ENCODE data around the gene TPD52L2.
"Not testable (repeated sequence)": the region's sequence is repeated elsewhere in the genome, so short reads cannot be mapped to it uniquely, and the experiment has no call there.

TPD52L2 gene

DNA sequence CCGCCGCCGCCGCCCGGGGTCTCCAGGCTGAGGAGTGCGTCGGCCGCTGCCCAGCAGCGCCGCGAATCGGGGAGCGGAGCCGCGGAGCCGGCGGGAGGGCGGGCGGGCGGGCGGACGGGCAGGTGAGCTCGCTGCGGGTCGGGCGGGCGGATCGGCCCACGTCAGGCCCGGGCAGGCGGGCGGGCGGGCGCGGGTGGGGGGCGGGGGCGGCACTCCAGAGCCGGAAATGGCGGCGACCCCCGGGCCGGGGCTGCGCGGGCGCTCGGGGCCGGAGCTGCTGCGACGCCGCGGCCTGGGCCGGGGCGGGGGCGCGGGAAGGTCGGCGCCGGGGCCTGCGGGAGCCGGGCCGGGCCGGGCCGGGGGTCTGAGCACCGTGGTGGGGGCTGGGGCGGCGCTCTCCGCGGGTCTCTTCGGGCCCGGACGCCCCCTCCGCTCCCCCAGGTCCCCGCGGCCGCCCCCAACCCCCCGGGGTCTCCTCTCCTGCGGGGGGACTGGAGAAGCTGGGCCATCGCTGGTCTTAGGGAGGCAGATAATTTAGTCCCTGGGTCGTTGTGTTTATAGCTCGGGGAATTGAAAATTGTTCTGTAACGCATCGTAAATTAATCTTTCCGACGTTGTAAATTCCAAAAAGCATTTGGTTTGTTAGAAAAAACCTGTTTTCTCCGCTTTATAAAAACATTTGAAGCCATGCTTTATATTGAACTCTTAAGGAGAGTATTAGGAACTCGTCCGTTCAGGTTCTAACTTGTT is 30.3 kb downstream of the TPD52L2 start:
- in situ Hi-C loops (cut with HindIII; ENCODE audit: low sequenced_read_pairs) = no loop called here

DNA sequence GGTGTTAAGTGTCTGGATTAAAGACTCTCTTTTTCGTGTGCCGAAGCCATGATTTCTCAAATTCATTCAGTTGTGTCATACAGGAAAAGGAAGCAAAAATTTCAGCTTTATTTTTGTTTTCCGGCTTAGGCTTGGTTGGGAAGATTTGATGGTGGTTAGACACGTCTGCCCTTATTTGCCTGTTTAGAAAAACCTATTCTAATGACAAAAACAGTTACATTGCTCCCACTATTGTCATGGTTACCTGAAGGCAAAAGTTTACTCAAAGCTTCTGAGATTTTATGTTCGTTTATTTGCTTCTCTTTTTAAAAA is 30.8 kb downstream of the TPD52L2 start:
- in situ Hi-C loops (cut with HindIII; ENCODE audit: low sequenced_read_pairs) = no loop called here

DNA sequence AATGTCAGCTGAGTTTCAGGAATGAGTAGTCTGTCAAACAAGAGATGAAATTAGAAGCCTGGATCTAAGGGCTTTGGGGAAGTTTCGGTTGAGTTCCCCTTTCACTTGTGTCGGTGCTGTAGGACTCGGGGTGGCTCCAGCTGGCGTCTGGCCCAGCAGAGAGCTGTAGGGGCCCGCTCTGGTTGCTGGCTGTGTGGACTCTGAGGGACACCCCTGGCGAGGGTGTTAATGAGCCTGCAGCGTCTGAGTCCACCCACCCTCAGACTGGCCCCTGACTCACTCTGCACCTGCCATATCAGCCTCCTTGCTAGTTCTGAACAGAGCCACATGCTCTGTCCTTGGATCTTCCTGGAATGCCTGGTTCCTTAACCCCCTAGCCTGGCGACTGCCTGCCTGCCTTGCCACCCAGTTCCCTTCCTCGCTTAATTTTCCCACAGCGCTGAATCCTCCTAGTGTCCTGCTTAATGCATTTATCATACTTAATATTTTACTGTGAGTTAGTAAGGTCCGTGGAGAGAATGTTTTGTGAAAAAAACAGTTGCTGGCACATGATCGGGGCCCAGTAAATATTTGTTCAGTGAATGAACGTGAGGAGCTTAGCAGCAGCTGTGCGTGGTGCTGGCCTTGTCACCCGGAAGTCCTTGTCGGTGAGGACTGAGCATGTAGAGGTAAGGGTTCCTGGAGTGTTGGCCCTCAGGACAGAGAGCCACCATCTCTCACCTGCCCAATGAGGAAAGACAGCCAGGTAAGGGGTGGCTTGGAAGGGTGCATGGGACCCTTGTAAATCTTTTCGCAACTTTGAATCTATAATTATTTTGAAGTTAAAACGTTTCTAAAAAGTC is 31.4 kb downstream of the TPD52L2 start:
- in situ Hi-C loops (cut with HindIII; ENCODE audit: low sequenced_read_pairs) = no loop called here

DNA sequence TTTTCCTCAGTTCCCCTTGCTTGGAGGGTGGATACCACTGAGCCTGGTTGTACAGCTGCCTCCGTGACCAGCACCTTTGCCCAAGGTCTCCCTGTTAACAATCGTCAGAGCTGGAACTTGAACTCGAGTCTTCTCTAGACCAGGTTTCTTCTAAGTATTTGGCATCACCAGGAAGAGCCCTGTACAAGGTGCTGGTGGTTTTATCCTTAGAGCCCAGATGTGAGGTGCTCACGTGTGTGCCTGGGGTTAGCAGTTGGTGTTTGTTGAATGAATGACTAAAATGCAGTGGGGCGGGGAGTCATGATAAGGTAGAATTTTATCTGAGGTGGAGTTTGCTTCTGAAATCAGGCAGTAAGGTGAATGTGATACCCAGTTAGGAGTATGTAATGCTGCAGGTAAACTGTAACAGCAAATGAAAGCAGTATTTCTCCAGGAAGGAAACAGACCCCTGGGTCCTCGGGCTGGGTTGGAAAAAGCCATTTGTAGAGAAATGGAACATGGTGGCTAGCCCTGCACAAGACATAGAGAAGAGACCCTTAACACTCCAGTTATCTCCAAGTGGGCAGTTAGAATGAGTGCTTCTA is 33.0 kb downstream of the TPD52L2 start:
- in situ Hi-C loops (cut with HindIII; ENCODE audit: low sequenced_read_pairs) = no loop called here

DNA sequence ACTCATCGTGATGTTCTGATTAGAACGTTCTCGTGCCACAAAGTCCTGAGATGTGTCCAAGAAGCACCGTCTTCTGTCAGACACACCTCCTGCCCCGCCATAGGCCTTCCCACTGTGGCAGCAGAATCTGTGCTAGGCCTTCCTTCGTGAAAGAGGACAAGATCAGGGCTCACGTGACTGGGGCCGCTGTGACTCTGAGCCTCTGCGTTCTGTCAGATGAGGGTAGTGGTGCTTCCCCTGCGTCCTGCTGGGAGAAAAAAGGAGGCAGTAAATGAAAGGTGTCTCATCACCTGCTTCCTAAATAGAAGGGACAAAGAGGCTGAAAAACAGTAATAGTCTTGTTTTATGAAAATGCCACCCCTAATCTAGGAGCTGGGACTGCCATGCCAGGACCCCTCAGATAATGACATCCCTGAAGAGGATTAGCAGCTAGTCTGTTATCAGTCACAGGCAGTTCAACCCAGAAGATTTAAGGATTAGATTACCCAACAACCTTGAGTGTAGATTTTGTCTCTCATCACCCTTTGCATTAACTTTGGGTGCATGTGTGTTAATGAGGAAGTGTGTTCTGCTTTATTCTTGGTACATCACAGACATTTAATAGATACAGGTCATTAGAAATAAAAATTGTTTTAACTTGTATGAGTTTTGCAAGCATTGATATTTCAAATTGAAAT is 34.0 kb downstream of the TPD52L2 start:
- in situ Hi-C loops (cut with HindIII; ENCODE audit: low sequenced_read_pairs) = no loop called here

DNA sequence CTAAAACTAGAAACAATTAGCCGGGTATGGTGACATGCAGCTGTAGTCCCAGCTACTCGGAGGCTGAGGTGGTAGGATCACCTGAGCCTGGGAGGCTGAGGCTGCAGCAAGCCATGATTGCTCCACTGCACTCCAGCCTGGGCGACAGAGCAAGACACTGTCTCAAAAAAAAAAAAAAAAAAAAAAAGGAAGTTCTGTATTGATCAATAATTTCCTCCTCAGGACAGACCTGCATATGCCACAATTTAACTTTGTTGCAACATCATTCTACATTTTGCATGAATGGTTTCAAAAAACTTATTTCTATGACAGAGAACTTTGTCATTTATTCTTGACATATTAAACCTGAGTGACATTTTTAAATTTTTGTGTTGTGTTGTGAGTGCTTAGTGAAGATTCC is 35.3 kb downstream of the TPD52L2 start:
- in situ Hi-C loops (cut with HindIII; ENCODE audit: low sequenced_read_pairs) = no loop called here

DNA sequence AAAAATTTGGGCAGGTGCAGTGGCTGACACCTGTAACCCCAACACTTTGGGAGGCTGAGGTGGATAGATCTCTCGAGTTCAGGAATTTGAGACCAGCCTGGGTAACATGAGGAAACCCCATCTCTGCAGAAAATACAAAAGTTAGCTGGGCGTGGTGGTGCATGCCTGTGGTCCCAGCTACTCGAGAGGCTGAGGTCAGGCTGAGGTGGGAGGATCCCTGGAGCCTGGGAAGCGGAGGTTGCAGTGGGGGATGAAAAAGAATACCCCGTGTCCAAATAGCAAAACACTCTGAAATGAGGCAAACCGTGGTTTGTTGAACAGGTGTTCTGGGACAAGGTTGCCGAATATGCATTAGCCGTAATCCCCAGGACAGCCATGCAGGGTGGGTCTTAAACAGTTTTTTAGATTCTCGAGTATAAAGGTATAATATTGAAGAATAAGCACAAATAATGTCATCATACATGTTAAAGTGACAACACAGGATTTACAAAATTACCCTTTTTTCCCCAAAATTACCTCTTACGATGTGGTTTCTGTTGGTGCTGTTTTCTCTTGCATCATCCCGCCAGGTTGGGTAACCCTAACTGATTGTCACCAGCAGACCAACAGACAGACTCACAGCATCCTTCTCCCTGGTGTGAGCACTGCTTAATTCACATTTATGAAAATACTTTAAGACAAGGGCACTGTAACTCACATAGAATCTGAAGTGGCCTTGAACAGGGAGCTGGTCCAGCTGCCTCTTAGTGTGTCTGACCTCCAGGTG is 38.9 kb downstream of the TPD52L2 start:
- in situ Hi-C loops (cut with HindIII; ENCODE audit: low sequenced_read_pairs) = no loop called here

DNA sequence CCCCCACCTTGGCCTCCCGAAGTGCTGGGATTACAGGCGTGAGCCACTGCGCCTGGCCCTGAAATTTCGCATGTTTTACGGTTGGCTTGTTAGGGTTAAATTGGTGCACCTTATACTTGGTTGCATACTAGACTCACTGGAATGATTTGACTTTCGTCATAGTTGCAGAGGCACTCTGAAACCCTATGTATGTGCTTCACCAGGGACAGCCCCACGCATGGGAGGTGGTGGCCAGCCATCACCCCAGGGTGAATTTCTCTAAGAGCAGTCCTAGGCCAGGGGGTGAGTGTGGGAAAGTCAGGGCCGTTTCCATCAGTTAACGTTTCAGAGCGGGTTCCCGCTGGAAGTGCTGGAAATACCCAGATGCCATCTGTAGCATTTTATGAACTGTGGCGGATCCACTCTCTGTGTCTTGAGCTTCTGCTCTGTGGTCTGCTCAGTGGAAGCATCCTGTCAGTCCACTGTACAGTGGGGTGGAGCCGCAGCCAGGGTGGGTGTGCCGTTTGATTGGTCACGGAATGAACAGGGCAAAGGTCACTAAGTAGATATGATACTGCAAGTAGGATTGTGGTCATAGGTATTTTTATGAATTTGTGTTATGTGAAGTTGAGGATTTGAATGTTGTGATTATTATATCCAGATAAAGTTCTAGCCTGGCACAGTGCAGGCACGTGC is 43.1 kb downstream of the TPD52L2 start:
- in situ Hi-C loops (cut with HindIII; ENCODE audit: low sequenced_read_pairs) = no loop called here

DNA sequence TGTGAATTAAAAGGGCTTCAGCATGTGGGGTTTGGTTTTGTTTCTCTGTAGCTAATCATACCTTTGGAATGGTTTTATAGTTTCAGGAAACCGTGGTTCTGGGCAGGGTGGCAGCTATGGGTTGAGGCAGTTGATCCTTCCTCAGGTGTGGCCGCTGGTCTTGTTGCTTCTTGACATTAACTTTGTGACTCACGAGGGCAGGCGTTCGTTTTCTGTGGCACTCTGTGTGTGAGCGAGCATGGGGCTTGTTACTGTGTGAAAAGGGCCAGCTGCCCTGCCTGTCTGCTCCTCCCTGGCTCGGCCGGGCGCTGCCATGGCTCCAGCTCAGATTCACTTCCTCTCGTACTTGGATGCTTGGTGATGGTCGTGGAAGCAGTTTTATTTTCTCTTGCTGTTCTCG is 46.1 kb downstream of the TPD52L2 start:
- in situ Hi-C loops (cut with HindIII; ENCODE audit: low sequenced_read_pairs) = no loop called here

DNA sequence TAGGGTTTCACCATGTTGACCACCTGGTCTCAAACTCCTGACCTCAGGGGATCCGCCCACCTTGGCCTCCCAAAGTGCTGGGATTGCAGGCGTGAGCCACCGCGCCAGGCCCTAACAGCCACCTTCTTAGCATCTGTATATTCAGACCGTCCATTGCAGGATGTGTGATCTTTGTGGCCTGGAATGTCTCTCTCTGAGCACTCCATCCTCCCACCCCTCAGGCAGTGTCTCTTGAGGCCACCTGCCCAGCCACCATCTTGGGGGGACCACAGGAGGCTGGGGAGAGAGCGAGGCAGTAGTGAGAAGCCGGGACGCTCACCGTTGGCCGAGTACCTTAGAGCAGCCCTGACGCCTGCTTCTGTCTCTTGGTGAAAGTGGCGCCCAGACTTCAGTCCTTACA is 48.7 kb downstream of the TPD52L2 start:
- in situ Hi-C loops (cut with HindIII; ENCODE audit: low sequenced_read_pairs) = no loop called here

DNA sequence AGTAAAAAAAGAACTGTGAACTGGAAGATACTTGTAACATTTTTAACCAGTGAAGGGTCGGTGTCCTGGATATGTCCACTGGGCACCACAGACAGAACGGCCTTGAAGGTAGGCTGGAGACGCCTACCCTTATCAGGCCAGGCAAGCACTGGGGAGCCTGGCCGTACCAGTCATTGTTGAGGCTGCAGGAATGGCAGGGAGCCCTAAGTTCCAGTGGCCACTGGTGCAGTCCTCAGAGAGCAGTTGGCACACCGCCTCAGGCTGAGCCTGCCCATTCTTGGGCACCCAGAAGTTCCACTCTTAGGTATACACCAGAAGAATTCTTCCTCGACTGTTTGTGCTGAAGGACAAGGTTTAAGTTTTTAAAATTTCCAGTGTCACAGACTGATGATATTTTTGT is 50.4 kb downstream of the TPD52L2 start:
- in situ Hi-C loops (cut with HindIII; ENCODE audit: low sequenced_read_pairs) = no loop called here

DNA sequence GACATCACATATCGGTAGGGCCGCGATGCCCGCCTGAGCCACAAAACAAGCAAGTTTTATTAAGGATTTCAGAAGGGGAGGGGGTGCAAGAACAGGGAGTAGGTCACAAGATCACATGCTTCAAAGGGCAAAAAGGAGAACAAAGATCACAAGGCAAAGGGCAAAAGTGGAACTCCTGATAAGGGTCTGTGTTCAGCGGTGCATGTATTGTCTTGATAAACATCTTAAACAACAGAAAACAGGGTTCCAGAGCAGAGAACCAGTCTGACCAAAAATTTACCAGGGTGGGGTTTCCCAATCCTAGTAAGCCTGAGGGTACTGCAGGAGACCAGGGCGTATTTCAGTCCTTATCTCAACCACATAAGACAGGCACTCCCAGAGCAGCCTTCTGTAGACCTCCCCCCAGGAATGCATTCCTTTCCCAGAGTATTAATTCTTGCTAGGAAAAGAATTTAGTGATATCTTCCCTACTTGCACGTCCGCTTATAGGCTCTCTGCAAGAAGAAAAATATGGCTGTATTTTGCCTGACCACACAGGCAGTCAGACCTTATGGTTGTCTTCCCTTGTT is 51.4 kb downstream of the TPD52L2 start:
- in situ Hi-C loops (cut with HindIII; ENCODE audit: low sequenced_read_pairs) = not testable (repeated sequence)

DNA sequence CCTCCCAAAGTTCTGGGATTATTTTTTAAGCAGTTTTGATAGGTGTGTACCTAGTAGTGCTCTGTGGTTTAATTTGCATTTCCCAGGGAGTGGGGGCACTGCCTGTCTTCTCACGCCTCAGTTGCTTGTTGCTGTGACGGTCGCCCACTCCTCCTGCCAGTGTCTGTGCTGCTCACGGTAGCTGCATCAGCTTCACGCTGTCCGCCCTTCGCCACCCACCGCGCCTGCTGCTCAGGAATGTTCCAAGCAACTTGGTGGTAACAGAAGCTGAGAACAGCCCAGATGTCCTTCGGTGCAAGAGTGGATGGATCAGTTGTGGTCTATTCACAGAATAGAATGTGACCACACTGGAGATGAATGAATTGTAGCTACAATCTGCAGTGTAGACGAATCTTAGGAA is 52.7 kb downstream of the TPD52L2 start:
- in situ Hi-C loops (cut with HindIII; ENCODE audit: low sequenced_read_pairs) = no loop called here

DNA sequence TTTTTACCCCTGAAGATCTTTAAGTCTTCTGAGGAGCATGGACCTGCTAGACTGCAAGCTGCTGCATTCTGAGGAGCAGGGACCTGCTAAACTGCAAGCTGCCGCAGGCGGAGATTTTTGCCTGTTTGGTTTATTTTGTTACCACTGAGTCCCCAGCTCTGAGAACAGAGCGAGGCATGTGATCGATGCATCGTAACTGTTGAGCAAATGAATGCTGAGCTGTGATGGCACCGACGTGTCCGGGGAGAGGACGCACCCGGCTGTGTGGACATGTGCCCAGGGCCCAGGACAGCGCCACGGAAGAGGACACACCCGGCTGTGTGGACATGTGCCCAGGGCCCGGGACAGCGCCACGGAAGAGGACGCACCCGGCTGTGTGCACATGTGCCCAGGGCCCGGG is 54.1 kb downstream of the TPD52L2 start:
- in situ Hi-C loops (cut with HindIII; ENCODE audit: low sequenced_read_pairs) = no loop called here

DNA sequence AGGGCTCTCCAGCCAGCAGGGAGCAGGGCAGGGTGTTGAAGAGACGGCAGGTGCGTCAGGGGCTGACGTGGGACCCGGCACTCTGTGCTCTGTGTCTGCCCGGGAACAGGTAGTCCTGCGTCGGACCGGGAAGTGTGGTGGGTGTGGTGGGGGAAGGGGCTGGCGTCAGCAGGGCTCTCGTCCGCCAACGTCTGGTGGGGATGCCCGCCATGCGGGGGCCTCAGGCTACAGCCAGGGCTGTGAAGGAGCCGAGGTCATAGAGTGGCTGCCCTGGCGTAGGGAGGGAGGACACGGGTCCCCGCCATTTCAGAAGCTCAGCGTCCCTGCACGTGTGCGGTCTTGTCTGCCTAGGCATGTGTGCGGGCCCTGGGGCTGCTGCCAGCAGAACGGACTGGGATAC is 55.2 kb downstream of the TPD52L2 start:
- in situ Hi-C loops (cut with HindIII; ENCODE audit: low sequenced_read_pairs) = no loop called here

DNA sequence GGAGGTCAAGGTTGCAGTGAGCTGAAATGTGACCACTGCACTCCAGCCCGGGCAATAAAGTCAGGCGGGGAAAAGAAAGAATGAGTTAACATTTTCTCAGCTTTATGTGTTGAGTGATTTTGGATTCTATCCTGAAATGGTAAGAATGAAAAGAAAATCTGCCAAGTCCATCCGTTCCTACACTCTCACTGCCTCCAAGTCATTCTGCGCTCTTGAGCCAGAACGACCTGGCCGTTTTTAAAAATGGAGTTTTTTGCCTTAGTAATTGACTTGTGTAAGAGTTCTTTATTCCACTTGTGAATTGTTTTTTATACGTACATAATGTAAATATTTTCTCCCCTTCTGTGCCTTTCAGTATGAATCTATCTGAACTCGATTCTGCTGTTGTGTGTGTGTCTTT is 58.6 kb downstream of the TPD52L2 start:
- in situ Hi-C loops (cut with HindIII; ENCODE audit: low sequenced_read_pairs) = no loop called here

DNA sequence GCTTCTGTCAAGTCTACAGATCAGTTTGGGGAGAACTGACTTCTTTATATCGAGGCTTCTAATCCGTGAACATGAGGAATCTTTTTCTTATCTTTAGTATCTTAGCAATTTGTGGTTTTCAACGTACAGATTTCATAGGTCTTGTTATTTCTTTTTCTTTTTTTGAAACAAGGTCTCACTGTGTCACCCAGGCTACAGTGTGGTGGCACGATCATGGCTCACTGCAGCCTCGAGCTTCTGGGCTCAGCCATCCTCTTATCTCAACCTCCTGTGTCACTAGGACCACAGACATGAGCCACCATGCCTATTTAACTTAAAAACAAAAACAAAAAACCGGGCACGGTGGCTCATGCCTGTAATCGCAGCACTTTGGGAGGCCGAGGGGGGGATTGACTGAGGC is 59.2 kb downstream of the TPD52L2 start:
- in situ Hi-C loops (cut with HindIII; ENCODE audit: low sequenced_read_pairs) = no loop called here

DNA sequence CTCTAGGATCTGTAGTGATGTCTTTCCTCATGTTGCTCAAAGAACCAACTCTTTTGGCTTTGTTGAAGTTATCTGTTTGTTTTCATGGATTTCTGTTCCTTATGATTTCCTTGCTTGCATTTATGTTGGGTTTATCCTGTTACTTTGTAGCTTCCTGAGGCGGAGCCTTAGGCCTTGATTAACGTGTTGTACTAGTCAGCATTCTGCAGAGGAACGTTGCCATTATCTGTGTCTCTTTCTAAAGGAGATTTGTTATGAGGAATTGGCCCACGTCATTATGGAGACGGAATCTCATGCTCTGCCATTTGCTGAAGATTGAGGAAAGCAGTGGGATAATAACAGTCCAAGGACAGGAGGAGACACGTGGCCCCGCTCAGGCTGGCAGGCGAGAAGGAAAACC is 61.2 kb downstream of the TPD52L2 start:
- in situ Hi-C loops (cut with HindIII; ENCODE audit: low sequenced_read_pairs) = no loop called here

DNA sequence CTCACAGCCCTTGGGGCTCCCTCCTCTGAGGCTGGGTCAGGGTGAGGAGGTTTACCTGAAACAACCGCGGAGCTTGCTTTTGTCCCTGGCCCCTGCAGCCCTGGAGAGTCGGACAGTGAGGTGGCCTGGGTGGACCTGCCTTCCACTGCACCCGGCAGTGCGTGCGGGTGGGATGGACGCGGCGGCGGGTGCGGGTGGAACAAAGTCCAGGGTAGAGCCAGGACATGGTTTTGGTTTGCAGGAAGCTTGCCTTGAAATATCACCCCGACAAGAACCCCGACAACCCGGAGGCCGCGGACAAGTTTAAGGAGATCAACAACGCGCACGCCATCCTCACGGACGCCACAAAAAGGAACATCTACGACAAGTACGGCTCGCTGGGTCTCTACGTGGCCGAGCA is 64.0 kb downstream of the TPD52L2 start:
- in situ Hi-C loops (cut with HindIII; ENCODE audit: low sequenced_read_pairs) = no loop called here

DNA sequence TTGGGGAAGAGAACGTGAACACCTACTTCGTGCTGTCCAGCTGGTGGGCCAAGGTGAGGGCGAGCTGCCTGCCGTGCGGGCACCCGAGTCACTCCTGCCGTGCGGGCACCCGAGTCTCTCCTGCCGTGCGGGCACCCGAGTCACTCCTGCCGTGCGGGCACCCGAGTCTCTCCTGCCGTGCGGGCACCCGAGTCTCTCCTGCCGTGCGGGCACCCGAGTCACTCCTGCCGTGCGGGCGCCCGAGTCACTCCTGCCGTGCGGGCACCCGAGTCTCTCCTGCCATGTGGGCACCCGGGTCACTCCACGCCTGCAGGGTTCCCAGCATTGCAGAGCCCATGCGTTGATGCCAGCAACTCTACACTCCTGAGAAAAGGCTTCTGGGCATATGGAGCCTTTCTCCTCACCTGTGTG is 64.4 kb downstream of the TPD52L2 start:
- in situ Hi-C loops (cut with HindIII; ENCODE audit: low sequenced_read_pairs) = not testable (repeated sequence)
